Measurements from ENCODE around the gene DNM1L. TPM values are rescaled to one million over a fixed set of nuclear protein-coding genes. Genes with fewer than 3 reads are reported as not detected.

Gene DNM1L
- polyA plus RNA-seq, 3 donors: 23.6 to 45.6 (median 31.5) TPM

DNA sequence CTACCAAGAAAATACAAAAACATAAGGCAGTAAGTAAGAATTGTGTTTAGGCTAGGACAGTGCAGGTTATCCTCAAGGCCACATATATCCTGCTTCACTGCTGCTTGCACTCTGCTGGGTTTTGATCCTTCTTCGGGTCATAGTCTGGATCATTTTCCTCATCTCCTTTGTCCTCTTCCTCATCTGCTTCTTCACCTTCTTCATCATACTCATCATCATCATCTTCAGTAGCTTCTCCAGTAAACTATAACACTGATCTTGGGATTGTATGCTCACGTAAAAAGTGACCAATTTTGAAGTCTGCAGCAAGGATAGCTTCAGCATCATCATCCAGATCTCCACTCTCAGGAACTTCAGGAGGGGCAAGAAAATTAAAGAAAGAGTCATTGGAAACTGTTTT lies 47.2 kb downstream of the DNM1L start:
- no peak overlapping the region for H3K9ac ChIP-seq (ENCODE audit: insufficient read depth, low read length, poor library complexity, severe bottlenecking)
- no peaks in the 10 kb centered on the region for H3K79me2 ChIP-seq (ENCODE audit: insufficient read depth, low read length)
- no CpG with 5 or more reads among the region's 2 CpGs for WGBS (ENCODE audit: insufficient coverage)
- H3K9me3 Mint-ChIP-seq: no peaks in the 10 kb centered on the region
- no peak overlapping the region for H2AFZ ChIP-seq (ENCODE audit: insufficient read depth, low read depth, low read length, poor library complexity, severe bottlenecking)
- DNase-seq: no peak
- no peaks in the 10 kb centered on the region for H3K9me3 ChIP-seq (replicated peaks in 1 of 2; ENCODE audit: control insufficient read depth in 1 of 2, insufficient read depth in 1 of 2, low read length in 2 of 2)
- intact Hi-C loops (cut with micrococcal nuclease): loop anchor here in 1 of 2 donors (10.0 kb wide), 1 partner anchor 91 kb away; no protein-coding TSS in a partner anchor
- no peaks in the 10 kb centered on the region for H3K27me3 ChIP-seq (ENCODE audit: control insufficient read depth in 2 of 2, insufficient read depth in 2 of 2, low read length in 2 of 2)
- no peak overlapping the region for H3K4me2 ChIP-seq (replicated peaks; ENCODE audit: extremely low read depth, low read length, poor library complexity, severe bottlenecking)
- H3K4me3 ChIP-seq (replicated peaks in 1 of 3; ENCODE audit: low read depth in 2 of 3, low read length in 3 of 3): no peak overlapping the region
- no peaks in the 10 kb centered on the region for H4K20me1 ChIP-seq (ENCODE audit: insufficient read depth, low read length)
- no peak overlapping the region for H3K27ac Mint-ChIP-seq
- no peaks in the 10 kb centered on the region for H3K27me3 Mint-ChIP-seq (ENCODE audit: low read depth in 3 of 3)
- no peaks in the 10 kb centered on the region for H3K4me1 Mint-ChIP-seq
- peaks cover 61 to 75% of the 10 kb centered on the region in 2 donors for H3K36me3 Mint-ChIP-seq
- H3K4me3 Mint-ChIP-seq: no peak overlapping the region
- TF ChIP-seq, protein P1, sequence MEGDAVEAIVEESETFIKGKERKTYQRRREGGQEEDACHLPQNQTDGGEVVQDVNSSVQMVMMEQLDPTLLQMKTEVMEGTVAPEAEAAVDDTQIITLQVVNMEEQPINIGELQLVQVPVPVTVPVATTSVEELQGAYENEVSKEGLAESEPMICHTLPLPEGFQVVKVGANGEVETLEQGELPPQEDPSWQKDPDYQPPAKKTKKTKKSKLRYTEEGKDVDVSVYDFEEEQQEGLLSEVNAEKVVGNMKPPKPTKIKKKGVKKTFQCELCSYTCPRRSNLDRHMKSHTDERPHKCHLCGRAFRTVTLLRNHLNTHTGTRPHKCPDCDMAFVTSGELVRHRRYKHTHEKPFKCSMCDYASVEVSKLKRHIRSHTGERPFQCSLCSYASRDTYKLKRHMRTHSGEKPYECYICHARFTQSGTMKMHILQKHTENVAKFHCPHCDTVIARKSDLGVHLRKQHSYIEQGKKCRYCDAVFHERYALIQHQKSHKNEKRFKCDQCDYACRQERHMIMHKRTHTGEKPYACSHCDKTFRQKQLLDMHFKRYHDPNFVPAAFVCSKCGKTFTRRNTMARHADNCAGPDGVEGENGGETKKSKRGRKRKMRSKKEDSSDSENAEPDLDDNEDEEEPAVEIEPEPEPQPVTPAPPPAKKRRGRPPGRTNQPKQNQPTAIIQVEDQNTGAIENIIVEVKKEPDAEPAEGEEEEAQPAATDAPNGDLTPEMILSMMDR (IDR thresholded peaks at IDR 0.05): no peak
- H3K4me1 ChIP-seq (ENCODE audit: control insufficient read depth in 1 of 2, insufficient read depth in 2 of 2, low read length in 2 of 2): no peaks in the 10 kb centered on the region
- no peak overlapping the region for H3K27ac ChIP-seq (ENCODE audit: low read depth in 1 of 2, low read length in 2 of 2)
- H3K36me3 ChIP-seq (replicated peaks in 1 of 2; ENCODE audit: control insufficient read depth in 1 of 2, insufficient read depth in 2 of 2, low read length in 2 of 2): peaks cover 63 to 92% of the 10 kb centered on the region in 2 donors

DNA sequence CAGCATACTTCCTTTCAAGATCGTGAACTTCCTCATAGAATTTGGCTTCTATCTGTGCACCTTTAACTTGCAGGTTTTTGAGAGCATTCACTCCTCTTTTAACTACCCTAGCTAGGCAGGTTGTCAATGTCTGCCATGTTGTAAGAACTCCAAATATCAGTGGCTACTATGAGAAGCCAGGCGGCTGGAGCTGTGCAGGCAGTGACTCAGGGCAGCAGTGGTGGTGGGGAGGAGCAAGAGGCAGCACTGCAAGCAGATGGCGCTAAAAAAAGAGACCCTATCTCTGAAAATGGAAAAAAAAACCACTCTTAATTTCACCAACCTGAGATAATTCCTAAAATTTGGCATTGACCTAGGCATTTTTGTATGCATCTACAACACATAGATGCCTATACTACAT lies 48.1 kb downstream of the DNM1L start:
- H3K4me1 ChIP-seq (ENCODE audit: control insufficient read depth in 1 of 2, insufficient read depth in 2 of 2, low read length in 2 of 2): no peaks in the 10 kb centered on the region
- Mint-ChIP-seq H3K4me3 (no peak overlapping the region), H3K9me3 (no peaks in the 10 kb centered on the region), H3K27ac (no peak overlapping the region), H3K36me3 (peaks cover 62 to 75% of the 10 kb centered on the region in 2 donors), H3K4me1 (no peaks in the 10 kb centered on the region), H3K27me3 (ENCODE audit: low read depth in 3 of 3) (no peaks in the 10 kb centered on the region)
- no peaks in the 10 kb centered on the region for H4K20me1 ChIP-seq (ENCODE audit: insufficient read depth, low read length)
- no peak overlapping the region for H2AFZ ChIP-seq (ENCODE audit: insufficient read depth, low read depth, low read length, poor library complexity, severe bottlenecking)
- no peaks in the 10 kb centered on the region for H3K9me3 ChIP-seq (replicated peaks in 1 of 2; ENCODE audit: control insufficient read depth in 1 of 2, insufficient read depth in 1 of 2, low read length in 2 of 2)
- intact Hi-C loops (cut with micrococcal nuclease): loop anchor here in 1 of 2 donors (10.0 kb wide), 1 partner anchor 92 kb away; no protein-coding TSS in a partner anchor
- no peak overlapping the region for H3K9ac ChIP-seq (ENCODE audit: insufficient read depth, low read length, poor library complexity, severe bottlenecking)
- peaks cover 63 to 92% of the 10 kb centered on the region in 2 donors for H3K36me3 ChIP-seq (replicated peaks in 1 of 2; ENCODE audit: control insufficient read depth in 1 of 2, insufficient read depth in 2 of 2, low read length in 2 of 2)
- H3K79me2 ChIP-seq (ENCODE audit: insufficient read depth, low read length): no peaks in the 10 kb centered on the region
- TF ChIP-seq, protein P1 (IDR thresholded peaks at IDR 0.05): no peak
- no peak for DNase-seq
- H3K4me2 ChIP-seq (replicated peaks; ENCODE audit: extremely low read depth, low read length, poor library complexity, severe bottlenecking): no peak overlapping the region
- no peak overlapping the region for H3K4me3 ChIP-seq (replicated peaks in 1 of 3; ENCODE audit: low read depth in 2 of 3, low read length in 3 of 3)
- H3K27me3 ChIP-seq (ENCODE audit: control insufficient read depth in 2 of 2, insufficient read depth in 2 of 2, low read length in 2 of 2): no peaks in the 10 kb centered on the region
- WGBS (ENCODE audit: insufficient coverage): no CpG with 5 or more reads among the region's 3 CpGs
- no peak overlapping the region for H3K27ac ChIP-seq (ENCODE audit: low read depth in 1 of 2, low read length in 2 of 2)

Measured in CD14-positive monocyte (primary cell).